IMR-90 (cell line): ENCODE measurements around the gene WDR6. TPM values are rescaled to one million over a fixed set of nuclear protein-coding genes. Genes with fewer than 3 reads are reported as not detected.

Experiments
- ATAC-seq: fragments of 200-7000 bp; cut with Tn5 transposase; 2 replicates; pipeline ENCODE4 v1.9.1; 2020; ENCODE audit warnings: low read depth, mild to moderate bottlenecking, moderate library complexity
- BruUV-seq: library from RNA; stranded (reverse); fragments of 400-500 nt; replicated peaks from 2 replicates; lab custom pipeline; 2021; lab: Mats Ljungman, UMichigan
- CTCF ChIA-PET: fragments of 300-600 bp; formaldehyde crosslinking; extraction: SDS; loops from one replicate; lab custom pipeline; 2021; ENCODE audit warnings: antibody characterized with exemption; lab: Yijun Ruan, JAX
- POLR2A ChIA-PET: fragments of 300-600 bp; sonication (Branson Sonifier 250); formaldehyde crosslinking; loops from one replicate; lab custom pipeline; 2022; ENCODE audit warnings: antibody characterized with exemption; ENCODE audit not compliant: unreplicated experiment; lab: Charles Lee
- DNase-seq: peaks from one replicate; pipeline ENCODE4 v3.0.0; 2013
- H2AFZ ChIP-seq: replicated peaks from 2 replicates; pipeline ENCODE3; 2013; ENCODE audit warnings: low read length, mild to moderate bottlenecking; ENCODE audit not compliant: poor library complexity
- H2AK5ac ChIP-seq: 2 replicates; pipeline ENCODE4 v1.6.1; 2013; ENCODE audit warnings: low read depth, low read length, inconsistent platforms
- H2AK9ac ChIP-seq: replicated peaks from 2 replicates; pipeline ENCODE3; 2013; ENCODE audit warnings: mild to moderate bottlenecking, low read depth, low read length, moderate library complexity; ENCODE audit not compliant: poor library complexity
- H2BK120ac ChIP-seq: 2 replicates; pipeline ENCODE4 v1.6.1; 2013; ENCODE audit warnings: low read depth, low read length, inconsistent platforms
- H2BK15ac ChIP-seq: 3 replicates; pipeline ENCODE4 v1.6.1; 2013; ENCODE audit warnings: low read depth, low read length, inconsistent platforms
- H2BK20ac ChIP-seq: 2 replicates; pipeline ENCODE4 v1.6.1; 2013; ENCODE audit warnings: low read depth, mild to moderate bottlenecking, inconsistent platforms, low read length, moderate library complexity
- H2BK5ac ChIP-seq: 2 replicates; pipeline ENCODE4 v1.6.1; 2013; ENCODE audit warnings: mild to moderate bottlenecking, low read depth, low read length, inconsistent platforms; ENCODE audit not compliant: poor library complexity, severe bottlenecking
- H3K14ac ChIP-seq: replicated peaks from 2 replicates; pipeline ENCODE4 v1.6.1; 2013; ENCODE audit warnings: low read depth, low read length, inconsistent platforms
- H3K18ac ChIP-seq: 2 replicates; pipeline ENCODE4 v1.6.1; 2013; ENCODE audit warnings: low read depth, low read length, control low read depth
- H3K23ac ChIP-seq: 2 replicates; pipeline ENCODE4 v1.6.1; 2013; ENCODE audit warnings: low read depth, low read length, inconsistent platforms
- H3K27ac ChIP-seq: 2 replicates; pipeline ENCODE4 v1.5.1; 2013; ENCODE audit warnings: mild to moderate bottlenecking, control low read depth, low read length; ENCODE audit not compliant: insufficient read depth
- H3K27me3 ChIP-seq: 2 replicates; pipeline ENCODE4 v1.6.1; 2013; ENCODE audit warnings: low read length; ENCODE audit not compliant: control insufficient read depth, insufficient read depth
- H3K36me3 ChIP-seq: 2 replicates; pipeline ENCODE4 v1.6.1; 2013; ENCODE audit warnings: low read length, mixed read lengths; ENCODE audit not compliant: control insufficient read depth, insufficient read depth
- H3K4ac ChIP-seq: 2 replicates; pipeline ENCODE4 v1.6.1; 2013; ENCODE audit warnings: low read depth, low read length, inconsistent platforms
- H3K4me1 ChIP-seq: 2 replicates; pipeline ENCODE4 v1.6.1; 2013; ENCODE audit warnings: low read length, mixed read lengths; ENCODE audit not compliant: control insufficient read depth, insufficient read depth
- H3K4me2 ChIP-seq: 2 replicates; pipeline ENCODE4 v1.6.1; 2013; ENCODE audit warnings: low read depth, mild to moderate bottlenecking, control low read depth, low read length, moderate library complexity
- H3K4me3 ChIP-seq: 2 replicates; pipeline ENCODE4 v1.5.1; 2013; ENCODE audit warnings: low read depth, mild to moderate bottlenecking, control low read depth, low read length, moderate library complexity; ENCODE audit not compliant: insufficient read depth
- H3K56ac ChIP-seq: 2 replicates; pipeline ENCODE4 v1.6.1; 2013; ENCODE audit warnings: low read length, inconsistent platforms; ENCODE audit not compliant: insufficient read depth; ENCODE audit errors: extremely low read depth
- H3K79me1 ChIP-seq, 2 experiments: 2 replicates each; pipeline ENCODE4 v1.6.1; 2013; ENCODE audit warnings: low read length in 2 of 2, inconsistent platforms in 1 of 2, low read depth in 1 of 2
- H3K9ac ChIP-seq: 2 replicates; pipeline ENCODE4 v1.6.1; 2013; ENCODE audit warnings: low read depth, low read length, control low read depth
- H3K9me1 ChIP-seq: 2 replicates; pipeline ENCODE4 v1.6.1; 2013; ENCODE audit warnings: low read length, inconsistent platforms; ENCODE audit not compliant: insufficient read depth
- H3K9me3 ChIP-seq: 2 replicates; pipeline ENCODE4 v1.6.1; 2013; ENCODE audit warnings: low read length; ENCODE audit not compliant: control insufficient read depth, insufficient read depth
- H4K20me1 ChIP-seq: 2 replicates; pipeline ENCODE4 v1.6.1; 2013; ENCODE audit warnings: low read length, inconsistent platforms; ENCODE audit not compliant: insufficient read depth
- H4K5ac ChIP-seq: 2 replicates; pipeline ENCODE4 v1.6.1; 2013; ENCODE audit warnings: mild to moderate bottlenecking, low read depth, low read length, control low read depth
- H4K8ac ChIP-seq, 2 experiments: 2 replicates each; pipeline ENCODE4 v1.6.1; 2013; ENCODE audit warnings: low read depth in 2 of 2, low read length in 2 of 2, control low read depth in 1 of 2, inconsistent platforms in 1 of 2
- H4K91ac ChIP-seq: 2 replicates; pipeline ENCODE4 v1.6.1; 2013; ENCODE audit warnings: low read depth, low read length, inconsistent platforms; ENCODE audit not compliant: insufficient read depth
- BHLHE40 ChIP-seq: fragments of 150-350 bp; IDR thresholded peaks from 2 replicates; pipeline ENCODE4 v1.6.1; 2016; ENCODE audit warnings: mild to moderate bottlenecking, low read depth, low read length
- CEBPB ChIP-seq: IDR thresholded peaks from 2 replicates; pipeline ENCODE4 v1.6.1; 2012; ENCODE audit warnings: low read depth, low read length, improper control_type of control experiment
- CHD1 ChIP-seq: IDR thresholded peaks from 2 replicates; pipeline ENCODE4 v1.6.1; 2012; ENCODE audit warnings: low read depth, low read length, improper control_type of control experiment
- CTCF ChIP-seq: conservative IDR thresholded peaks from 2 replicates; pipeline ENCODE4 v1.5.1; 2012; ENCODE audit warnings: mild to moderate bottlenecking, low read depth, low read length, improper control_type of control experiment
- FOS ChIP-seq: fragments of 150-350 bp; IDR thresholded peaks from 2 replicates; pipeline ENCODE4 v1.6.1; 2016; ENCODE audit warnings: low read depth, low read length
- MAZ ChIP-seq: IDR thresholded peaks from 2 replicates; pipeline ENCODE4 v1.6.1; 2012; ENCODE audit warnings: low read depth, mild to moderate bottlenecking, low read length, improper control_type of control experiment, moderate library complexity, borderline replicate concordance
- MXI1 ChIP-seq: IDR thresholded peaks from 2 replicates; pipeline ENCODE4 v1.6.1; 2012; ENCODE audit warnings: low read depth, mild to moderate bottlenecking, low read length, moderate library complexity, borderline replicate concordance
- POLR2A ChIP-seq: IDR thresholded peaks from 2 replicates; pipeline ENCODE4 v1.6.1; 2012; ENCODE audit warnings: mild to moderate bottlenecking, low read depth, low read length
- RAD21 ChIP-seq: IDR thresholded peaks from 2 replicates; pipeline ENCODE4 v1.6.1; 2012; ENCODE audit warnings: low read length, improper control_type of control experiment
- RCOR1 ChIP-seq: IDR thresholded peaks from 2 replicates; pipeline ENCODE4 v1.6.1; 2012; ENCODE audit warnings: mild to moderate bottlenecking, low read length, improper control_type of control experiment; ENCODE audit not compliant: insufficient replicate concordance
- RFX5 ChIP-seq: IDR thresholded peaks from 2 replicates; pipeline ENCODE4 v1.8.0; 2012; ENCODE audit warnings: low read depth, mild to moderate bottlenecking, low read length, moderate library complexity
- SMC3 ChIP-seq: fragments of 150-350 bp; IDR thresholded peaks from 2 replicates; pipeline ENCODE4 v1.6.1; 2016; ENCODE audit warnings: low read depth, mild to moderate bottlenecking, antibody characterized with exemption, low read length, moderate library complexity
- USF2 ChIP-seq: fragments of 150-350 bp; IDR thresholded peaks from 2 replicates; pipeline ENCODE4 v1.6.1; 2017; ENCODE audit warnings: mild to moderate bottlenecking, antibody characterized with exemption, low read length, low read depth
- WGBS, 2 experiments: methylation state at CpG; one replicate each; pipeline versions ENCODE4 v1.1.5 to v1.1.7; 2013; ENCODE audit warnings: missing lambda C conversion rate in 2 of 2; ENCODE audit not compliant: insufficient read length in 1 of 2; ENCODE audit errors: extremely low coverage in 2 of 2; 5-methylcytosine and 5-hydroxymethylcytosine counted together
- dilution Hi-C: fragments of 300-500 bp; cut with HindIII; formaldehyde crosslinking; loops from one replicate; pipeline ENCODE4 v1.14.3; 2018; ENCODE audit warnings: low sequenced_read_pairs; ENCODE audit not compliant: unreplicated experiment
- in situ Hi-C: fragments of 300-500 bp; cut with MboI; formaldehyde crosslinking; loops from 3 replicates; pipeline ENCODE4 v1.14.3; 2019; ENCODE audit warnings: low sequenced_read_pairs, inconsistent platforms, mixed read lengths
- intact Hi-C: fragments of 100-400 bp; cut with micrococcal nuclease; formaldehyde crosslinking; loops from 2 replicates; pipeline ENCODE4 v1.10.0; 2022
- polyA plus RNA-seq, 3 experiments: library from polyadenylated mRNA; depleted of rRNA; stranded (reverse); fragments of >200 nt; gene quantifications; 2 replicates each; pipeline ENCODE4 v1.2.3, GENCODE V29; 2012; ENCODE audit warnings: low replicate concordance in 1 of 3
- total RNA-seq: library from RNA; depleted of rRNA; stranded (reverse); fragments of >200 nt; gene quantifications from 2 replicates; pipeline ENCODE4 v1.2.3, GENCODE V29; 2012

Gene WDR6
- total and polyA plus RNA-seq, 2 of the 4 experiments (the other 2 are of a cell fraction) = 60.9 to 160 TPM

GRCh38 chr3:49017229-49017970 lies 10.2 kb downstream of the WDR6 start:
- Histone ChIP-seq H2AK5ac (peak overlapping the region; percentile 52), H4K20me1 (peaks cover 29% of the 10 kb centered on the region), H3K4me2 (peak overlapping the region; percentile 96), H3K9me1 (peaks cover 9% of the 10 kb centered on the region), H2AK9ac (peak overlapping the region; percentile 97), H3K14ac (peak overlapping the region; percentile 8), H3K27me3 (no peaks in the 10 kb centered on the region), H2BK20ac (no peak overlapping the region), H3K18ac (no peak overlapping the region), H3K4me3 (peak overlapping the region; percentile 95), H2BK15ac (no peak overlapping the region), H2BK120ac (no peak overlapping the region), H2AFZ (peak overlapping the region; percentile 98), H3K36me3 (peaks cover 41% of the 10 kb centered on the region), H3K9me3 (no peaks in the 10 kb centered on the region), H4K91ac (peak overlapping the region; percentile 58), H3K23ac (peak overlapping the region; percentile 58; the same call in 1 of the 2 replicates), H3K56ac (peak overlapping the region; percentile 26; the same call in 1 of the 2 replicates), H4K5ac (peak overlapping the region; percentile 47; the same call in 1 of the 2 replicates), H3K4me1 (peaks cover 13% of the 10 kb centered on the region), H2BK5ac (peak overlapping the region; percentile 74), H3K4ac (peak overlapping the region; percentile 58), H4K8ac (peak overlapping the region; percentile 70 to 98; a peak in 3 of 4 replicates), H3K9ac (peak overlapping the region; percentile 50), H3K27ac (peak overlapping the region; percentile 62; the same call in 1 of the 2 replicates), H3K79me1 (peaks cover 20 to 81% of the 10 kb centered on the region in 2 experiments; a peak in 3 of 4 replicates)
- intact Hi-C loops (no loop called here), in situ Hi-C loops (no loop called here), dilution Hi-C loops (no loop called here)
- CTCF ChIA-PET = interaction anchor here (0.8 kb wide), 1 partner anchor 10 kb away, joined by 3 read pairs; the partner anchor contains the start of gene WDR6
- POLR2A ChIA-PET = interaction anchor here (0.5 to 2.4 kb wide), 2 partner anchors 9 to 327 kb away, joined by 4 to 13 read pairs; partner anchors contain the start of gene WDR6
- ATAC-seq (no peak), DNase-seq (no peak)
- BruUV-seq = no TSS peak
- 5% methylated on average over 10 of the region's 23 CpGs; no CpG with 5 or more reads in 1 of the 2 experiments for WGBS, 2 experiments
- TF ChIP-seq CTCF (no peak), SMC3 (no peak), MXI1 (no peak), RCOR1 (no peak), CEBPB (no peak), FOS (no peak), CHD1 (no peak), RAD21 (no peak), RFX5 (no peak), MAZ (no peak), BHLHE40 (no peak), POLR2A (no peak), USF2 (no peak)
